DOHH2 (cell line): ENCODE measurements around the gene HEPHL1.

Source experiments
- H3F3A ChIP-seq: fragments of 200-600 bp; sonication (generic), shearing (Covaris generic); 2 replicates; pipeline ENCODE4 v1.6.0; 2016; ENCODE audit warnings: antibody characterized with exemption, mild to moderate bottlenecking; ENCODE audit not compliant: control insufficient read depth, insufficient read depth
- H3K27ac ChIP-seq: fragments of 200-600 bp; sonication (generic); 2 replicates; pipeline ENCODE4 v1.5.1; 2014; ENCODE audit warnings: low read depth, mild to moderate bottlenecking, low read length, moderate library complexity
- H3K27me3 ChIP-seq: fragments of 200-600 bp; sonication (generic); 2 replicates; pipeline ENCODE4 v1.6.1; 2014; ENCODE audit warnings: mild to moderate bottlenecking, low read length, mixed read lengths; ENCODE audit not compliant: control insufficient read depth
- H3K36me3 ChIP-seq: fragments of 200-600 bp; sonication (generic); 2 replicates; pipeline ENCODE4 v1.6.1; 2014; ENCODE audit warnings: mild to moderate bottlenecking, low read length, moderate library complexity, mixed read lengths; ENCODE audit not compliant: control insufficient read depth
- H3K4me1 ChIP-seq: fragments of 200-600 bp; sonication (generic); 2 replicates; pipeline ENCODE4 v1.6.1; 2014; ENCODE audit warnings: mild to moderate bottlenecking, low read length, mixed read lengths; ENCODE audit not compliant: control insufficient read depth
- H3K4me2 ChIP-seq: fragments of 200-600 bp; sonication (generic); 2 replicates; pipeline ENCODE4 v1.6.0; 2014; ENCODE audit warnings: mild to moderate bottlenecking, low read length, moderate library complexity
- H3K4me3 ChIP-seq: fragments of 200-600 bp; sonication (generic); 2 replicates; pipeline ENCODE4 v1.5.1; 2014; ENCODE audit warnings: mild to moderate bottlenecking, low read length, mixed read lengths
- H3K79me2 ChIP-seq: fragments of 200-600 bp; sonication (generic); 2 replicates; pipeline ENCODE4 v1.6.1; 2014; ENCODE audit warnings: mild to moderate bottlenecking, low read length, mixed read lengths; ENCODE audit not compliant: control insufficient read depth
- H3K9me2 ChIP-seq: fragments of 200-600 bp; sonication (generic); replicated peaks from 2 replicates; pipeline ENCODE4 v1.6.1; 2014; ENCODE audit warnings: mild to moderate bottlenecking, low read length, mixed read lengths; ENCODE audit not compliant: control insufficient read depth
- H3K9me3 ChIP-seq: fragments of 200-600 bp; sonication (generic); 2 replicates; pipeline ENCODE4 v1.6.1; 2014; ENCODE audit warnings: antibody characterized with exemption, low read length, mixed read lengths; ENCODE audit not compliant: control insufficient read depth, insufficient read depth
- H4K20me1 ChIP-seq: fragments of 200-600 bp; sonication (generic); 2 replicates; pipeline ENCODE4 v1.6.0; 2014; ENCODE audit warnings: low read depth, mild to moderate bottlenecking, antibody characterized with exemption, low read length, moderate library complexity; ENCODE audit not compliant: control insufficient read depth, insufficient read depth
- CTCF ChIP-seq: fragments of 200-600 bp; sonication (generic); IDR thresholded peaks from one replicate; pipeline ENCODE4 v1.5.1; 2014; ENCODE audit warnings: antibody characterized with exemption, mild to moderate bottlenecking, low read depth, low read length; ENCODE audit not compliant: poor library complexity, severe bottlenecking
- EZH2phosphoT487 ChIP-seq: fragments of 200-600 bp; sonication (generic); IDR thresholded peaks from 2 replicates; pipeline ENCODE4 v1.6.1; 2017; ENCODE audit warnings: borderline replicate concordance, mild to moderate bottlenecking, antibody characterized with exemption, low read length, moderate library complexity, mixed read lengths

Gene HEPHL1

GRCh38 chr11:94007426-94007825, 13.7 kb upstream of the HEPHL1 start:
- no peaks in the 10 kb centered on the region for H3K27me3 ChIP-seq
- no peaks in the 10 kb centered on the region for H3K9me2 ChIP-seq
- H3K79me2 ChIP-seq: no peaks in the 10 kb centered on the region
- H3K4me1 ChIP-seq: no peaks in the 10 kb centered on the region
- H3K4me3 ChIP-seq: no peak overlapping the region
- TF ChIP-seq CTCF: no peak
- no peak for TF ChIP-seq EZH2phosphoT487
- no peaks in the 10 kb centered on the region for H4K20me1 ChIP-seq
- no peak overlapping the region for H3K4me2 ChIP-seq
- H3K36me3 ChIP-seq: no peaks in the 10 kb centered on the region
- H3F3A ChIP-seq: no peaks in the 10 kb centered on the region
- H3K27ac ChIP-seq: no peak overlapping the region
- no peaks in the 10 kb centered on the region for H3K9me3 ChIP-seq

- Histone ChIP-seq H3K9me2 (no peaks in the 10 kb centered on the region), H3K4me3 (no peak overlapping the region), H3K36me3 (no peaks in the 10 kb centered on the region), H3K27ac (no peak overlapping the region), H3K9me3 (no peaks in the 10 kb centered on the region), H3K27me3 (no peaks in the 10 kb centered on the region), H3F3A (no peaks in the 10 kb centered on the region), H4K20me1 (no peaks in the 10 kb centered on the region), H3K4me2 (no peak overlapping the region), H3K79me2 (no peaks in the 10 kb centered on the region), H3K4me1 (no peaks in the 10 kb centered on the region)
- no peak for TF ChIP-seq EZH2phosphoT487
- no peak for TF ChIP-seq CTCF
Measured at GRCh38 chr11:94007906-94008305, 13.2 kb upstream of the HEPHL1 start.

- Histone ChIP-seq H4K20me1 (no peaks in the 10 kb centered on the region), H3K36me3 (no peaks in the 10 kb centered on the region), H3K9me3 (no peaks in the 10 kb centered on the region), H3K4me3 (no peak overlapping the region), H3K27me3 (no peaks in the 10 kb centered on the region), H3K79me2 (no peaks in the 10 kb centered on the region), H3F3A (no peaks in the 10 kb centered on the region), H3K4me1 (no peaks in the 10 kb centered on the region), H3K4me2 (no peak overlapping the region), H3K9me2 (no peaks in the 10 kb centered on the region), H3K27ac (no peak overlapping the region)
- no peak for TF ChIP-seq EZH2phosphoT487
- TF ChIP-seq CTCF: no peak
Measured at GRCh38 chr11:94010136-94010535, 11.0 kb upstream of the HEPHL1 start.

- Histone ChIP-seq H3K9me3 (no peaks in the 10 kb centered on the region), H3K9me2 (no peaks in the 10 kb centered on the region), H3K4me2 (no peak overlapping the region), H3K4me3 (no peak overlapping the region), H3K79me2 (no peaks in the 10 kb centered on the region), H4K20me1 (no peaks in the 10 kb centered on the region), H3F3A (no peaks in the 10 kb centered on the region), H3K27ac (no peak overlapping the region), H3K27me3 (no peaks in the 10 kb centered on the region), H3K36me3 (no peaks in the 10 kb centered on the region), H3K4me1 (no peaks in the 10 kb centered on the region)
- TF ChIP-seq CTCF (no peak), EZH2phosphoT487 (no peak)
Measured at GRCh38 chr11:94011478-94011877, 9.7 kb upstream of the HEPHL1 start.
